PC-9 (cell line): ENCODE measurements around the gene GGACT. TPM values are rescaled to one million over a fixed set of nuclear protein-coding genes. Genes with fewer than 3 reads are reported as not detected.

Source experiments
- BruUV-seq: library from RNA; stranded (reverse); fragments of 400-500 nt; replicated peaks from 2 replicates; lab custom pipeline; 2021; lab: Mats Ljungman, UMichigan
- CTCF ChIA-PET: fragments of 300-600 bp; sonication (Branson Sonifier 250); formaldehyde crosslinking; loops from one replicate; lab custom pipeline; 2022; ENCODE audit warnings: antibody characterized with exemption; lab: Charles Lee
- POLR2A ChIA-PET: fragments of 300-600 bp; sonication (Branson Sonifier 250); formaldehyde crosslinking; loops from one replicate; lab custom pipeline; 2022; ENCODE audit warnings: antibody characterized with exemption; ENCODE audit not compliant: unreplicated experiment; lab: Charles Lee
- DNase-seq, 2 experiments: peaks; one replicate each; pipeline versions ENCODE4 v3.0.0 to v3.0.0-alpha.2; 2015 to 2022; ENCODE audit warnings: mixed read lengths in 1 of 2
- H2AFZ ChIP-seq: fragments of 200-600 bp; sonication (generic); 2 replicates; pipeline ENCODE4 v1.8.1; 2017; ENCODE audit warnings: antibody characterized with exemption
- H3F3A ChIP-seq: fragments of 200-600 bp; sonication (generic); 2 replicates; pipeline ENCODE4 v1.8.1; 2017; ENCODE audit warnings: antibody characterized with exemption, mild to moderate bottlenecking, low read depth; ENCODE audit not compliant: insufficient read depth
- H3K27ac ChIP-seq: fragments of 200-600 bp; sonication (generic); 2 replicates; pipeline ENCODE4 v1.6.1; 2016; ENCODE audit warnings: mixed run types
- H3K27me3 ChIP-seq: fragments of 200-600 bp; sonication (generic); 2 replicates; pipeline ENCODE4 v1.6.1; 2016; ENCODE audit warnings: low read depth, mixed run types; ENCODE audit not compliant: insufficient read depth
- H3K36me3 ChIP-seq: fragments of 200-600 bp; sonication (generic); 2 replicates; pipeline ENCODE4 v1.6.1; 2016; ENCODE audit warnings: low read depth, mixed run types
- H3K4me1 ChIP-seq: fragments of 200-600 bp; sonication (generic); replicated peaks from 2 replicates; pipeline ENCODE4 v1.6.1; 2016; ENCODE audit warnings: mixed run types; ENCODE audit not compliant: insufficient read depth
- H3K4me2 ChIP-seq: fragments of 200-600 bp; sonication (generic); 2 replicates; pipeline ENCODE4 v1.6.1; 2017; ENCODE audit warnings: mixed run types
- H3K4me3 ChIP-seq: fragments of 200-600 bp; sonication (generic); 2 replicates; pipeline ENCODE4 v1.6.1; 2016; ENCODE audit warnings: mixed run types
- H3K79me2 ChIP-seq: fragments of 200-600 bp; sonication (generic); 2 replicates; pipeline ENCODE4 v1.6.1; 2017; ENCODE audit warnings: low read depth, mixed run types
- H3K9me2 ChIP-seq: fragments of 200-600 bp; sonication (generic); 2 replicates; pipeline ENCODE4 v1.8.1; 2017; ENCODE audit warnings: mild to moderate bottlenecking; ENCODE audit not compliant: insufficient read depth
- H3K9me3 ChIP-seq: fragments of 200-600 bp; sonication (generic); 2 replicates; pipeline ENCODE4 v1.8.1; 2016; ENCODE audit warnings: low read depth; ENCODE audit not compliant: insufficient read depth
- H4K20me1 ChIP-seq: fragments of 200-600 bp; sonication (generic); 2 replicates; pipeline ENCODE4 v1.8.1; 2017; ENCODE audit not compliant: insufficient read depth
- EZH2 ChIP-seq: fragments of 200-600 bp; sonication (generic); IDR thresholded peaks from 2 replicates; pipeline ENCODE4 v1.8.0; 2017; ENCODE audit warnings: antibody characterized with exemption, low read depth
- intact Hi-C: fragments of 100-400 bp; cut with micrococcal nuclease; formaldehyde crosslinking; loops from one replicate; pipeline ENCODE4 v1.10.0; 2022; ENCODE audit not compliant: unreplicated experiment
- total RNA-seq: library from RNA; stranded (reverse); gene quantifications from 2 replicates; pipeline ENCODE4 v1.2.3, GENCODE V29; 2021
- TF ChIP-seq, protein P1 (sequence below): fragments of 200-600 bp; sonication (generic); conservative IDR thresholded peaks from 2 replicates; pipeline ENCODE4 v1.6.1; 2017; ENCODE audit warnings: mixed run types, antibody characterized with exemption, mild to moderate bottlenecking, moderate library complexity

The GGACT gene
- total RNA-seq, 1 experiment from 2014 or later, result 4.9 TPM

DNA sequence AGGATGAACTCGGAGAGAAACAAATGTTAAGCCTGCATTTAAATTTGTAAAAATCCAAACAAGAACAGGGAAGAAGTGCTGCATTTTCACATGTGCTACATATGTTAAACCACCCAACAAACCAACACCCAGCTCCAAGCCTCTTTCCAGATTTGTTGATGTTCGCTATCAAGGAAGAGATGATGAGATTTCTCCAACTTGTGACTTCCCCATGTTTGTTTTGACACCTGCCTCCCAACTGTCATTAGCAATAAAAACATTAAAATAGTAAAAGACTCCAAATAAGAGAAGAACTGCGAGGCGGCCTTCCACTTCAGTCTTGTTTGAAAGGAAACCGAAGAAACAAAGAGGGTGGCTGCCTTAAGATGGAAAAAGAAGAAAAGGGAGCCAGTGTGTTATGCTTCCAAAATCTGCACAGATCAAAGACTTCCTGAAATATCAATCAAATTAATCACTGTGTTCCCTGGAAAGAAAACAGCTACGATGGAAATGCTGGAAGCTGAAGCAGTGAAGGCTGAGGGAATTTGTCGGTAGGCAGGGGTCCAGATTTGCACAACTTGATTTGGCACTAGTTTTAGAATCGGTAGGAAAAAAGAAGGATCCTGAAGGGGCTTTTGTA, 14.0 kb upstream of the GGACT start:
- Histone ChIP-seq H3K4me2 (no peak overlapping the region), H3K27me3 (no peaks in the 10 kb centered on the region), H3K4me3 (no peak overlapping the region), H3F3A (no peaks in the 10 kb centered on the region), H2AFZ (no peak overlapping the region), H3K79me2 (no peaks in the 10 kb centered on the region), H3K4me1 (no peaks in the 10 kb centered on the region), H3K27ac (no peak overlapping the region), H3K9me3 (no peaks in the 10 kb centered on the region), H3K9me2 (no peaks in the 10 kb centered on the region), H3K36me3 (no peaks in the 10 kb centered on the region), H4K20me1 (no peaks in the 10 kb centered on the region)
- ChIA-PET POLR2A (no interaction called here), CTCF (no interaction called here)
- no peak for DNase-seq
- BruUV-seq, result no TSS peak
- TF ChIP-seq, protein P1, sequence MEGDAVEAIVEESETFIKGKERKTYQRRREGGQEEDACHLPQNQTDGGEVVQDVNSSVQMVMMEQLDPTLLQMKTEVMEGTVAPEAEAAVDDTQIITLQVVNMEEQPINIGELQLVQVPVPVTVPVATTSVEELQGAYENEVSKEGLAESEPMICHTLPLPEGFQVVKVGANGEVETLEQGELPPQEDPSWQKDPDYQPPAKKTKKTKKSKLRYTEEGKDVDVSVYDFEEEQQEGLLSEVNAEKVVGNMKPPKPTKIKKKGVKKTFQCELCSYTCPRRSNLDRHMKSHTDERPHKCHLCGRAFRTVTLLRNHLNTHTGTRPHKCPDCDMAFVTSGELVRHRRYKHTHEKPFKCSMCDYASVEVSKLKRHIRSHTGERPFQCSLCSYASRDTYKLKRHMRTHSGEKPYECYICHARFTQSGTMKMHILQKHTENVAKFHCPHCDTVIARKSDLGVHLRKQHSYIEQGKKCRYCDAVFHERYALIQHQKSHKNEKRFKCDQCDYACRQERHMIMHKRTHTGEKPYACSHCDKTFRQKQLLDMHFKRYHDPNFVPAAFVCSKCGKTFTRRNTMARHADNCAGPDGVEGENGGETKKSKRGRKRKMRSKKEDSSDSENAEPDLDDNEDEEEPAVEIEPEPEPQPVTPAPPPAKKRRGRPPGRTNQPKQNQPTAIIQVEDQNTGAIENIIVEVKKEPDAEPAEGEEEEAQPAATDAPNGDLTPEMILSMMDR, result no peak
- no peak for TF ChIP-seq EZH2
- intact Hi-C loops, result no loop called here

- Histone ChIP-seq H3K4me2 (no peak overlapping the region), H3F3A (no peaks in the 10 kb centered on the region), H3K9me3 (no peaks in the 10 kb centered on the region), H3K4me3 (no peak overlapping the region), H3K79me2 (no peaks in the 10 kb centered on the region), H3K27ac (no peak overlapping the region), H3K27me3 (no peaks in the 10 kb centered on the region), H3K36me3 (no peaks in the 10 kb centered on the region), H3K9me2 (no peaks in the 10 kb centered on the region), H3K4me1 (no peaks in the 10 kb centered on the region), H2AFZ (no peak overlapping the region), H4K20me1 (no peaks in the 10 kb centered on the region)
- POLR2A ChIA-PET, result no interaction called here
- TF ChIP-seq, protein P1, result no peak
- DNase-seq, result no peak
- CTCF ChIA-PET, result no interaction called here
- intact Hi-C loops, result no loop called here
- BruUV-seq, result no TSS peak
These were observed 13.1 kb upstream of the GGACT start for GRCh38 chr13:100601716-100602115.

DNA sequence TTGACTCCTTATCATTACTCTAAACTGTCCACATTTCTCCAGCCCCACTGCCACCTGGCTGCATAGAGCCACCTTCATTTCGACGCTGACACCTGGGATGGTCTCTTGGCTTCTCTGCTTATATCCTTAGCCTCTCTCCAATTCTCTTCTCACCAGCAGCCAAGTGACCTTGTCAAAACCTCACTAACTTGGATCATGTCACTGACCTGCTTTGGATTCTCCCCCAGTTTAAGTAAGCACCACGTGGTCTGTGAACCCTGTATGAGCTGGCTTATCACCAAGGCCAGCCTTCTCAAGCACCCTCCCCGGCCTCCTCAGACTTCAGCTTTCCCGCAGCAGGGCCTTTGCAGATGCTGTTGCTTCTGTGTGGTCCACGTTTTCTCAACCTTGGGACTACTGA, 12.3 kb upstream of the GGACT start:
- no peak overlapping the region for H3K27ac ChIP-seq
- H3K9me3 ChIP-seq, result no peaks in the 10 kb centered on the region
- H3K4me3 ChIP-seq, result no peak overlapping the region
- no peaks in the 10 kb centered on the region for H3F3A ChIP-seq
- H3K79me2 ChIP-seq, result no peaks in the 10 kb centered on the region
- no peak overlapping the region for H2AFZ ChIP-seq
- no peaks in the 10 kb centered on the region for H4K20me1 ChIP-seq
- H3K27me3 ChIP-seq, result no peaks in the 10 kb centered on the region
- ChIA-PET POLR2A (no interaction called here), CTCF (no interaction called here)
- TF ChIP-seq, protein P1, result no peak
- H3K4me1 ChIP-seq, result no peaks in the 10 kb centered on the region
- no peak overlapping the region for H3K4me2 ChIP-seq
- no TSS peak for BruUV-seq
- H3K9me2 ChIP-seq, result no peaks in the 10 kb centered on the region
- no peaks in the 10 kb centered on the region for H3K36me3 ChIP-seq
- intact Hi-C loops, result no loop called here
- DNase-seq, result no peak
